Stimulated activated CD8-positive, alpha-beta memory T cell treated with anti-CD3 and anti-CD28 coated beads, Interleukin-4, amount 100 ng/mL, for 48 hours (primary cell): ENCODE measurements around the gene KRTAP5-9.
"Not testable (repeated sequence)": the region's sequence is repeated elsewhere in the genome, so short reads cannot be mapped to it uniquely, and the experiment has no call there.

ENCODE experiments used
- DNase-seq: peaks from one replicate; pipeline ENCODE4 v3.0.0-alpha.2; 2020

Gene KRTAP5-9

GRCh38 chr11:71563406-71563805 is 15.2 kb downstream of the KRTAP5-9 start:
- DNase-seq, result peak; percentile 45

GRCh38 chr11:71564430-71564829 is 16.2 kb downstream of the KRTAP5-9 start:
- no peak for DNase-seq

- no peak for DNase-seq
Observed at GRCh38 chr11:71565263-71565662, 17.0 kb downstream of the KRTAP5-9 start, which contains the start of gene KRTAP5-10. KRTAP5-10 (plus strand) TSS chr11:71565563; CDS start chr11:71565588, 25 bp downstream.

- no peak for DNase-seq
Observed at GRCh38 chr11:71566081-71566620, 17.9 kb downstream of the KRTAP5-9 start.

- not testable (repeated sequence) for DNase-seq
Observed at GRCh38 chr11:71566626-71567599, 18.7 kb downstream of the KRTAP5-9 start.

GRCh38 chr11:71567633-71568032 is 19.4 kb downstream of the KRTAP5-9 start:
- not testable (repeated sequence) for DNase-seq

GRCh38 chr11:71568704-71569349 is 20.6 kb downstream of the KRTAP5-9 start:
- DNase-seq, result no peak

- not testable (repeated sequence) for DNase-seq
Observed at GRCh38 chr11:71571101-71571850, 23.1 kb downstream of the KRTAP5-9 start.

- DNase-seq, result no peak
Observed at GRCh38 chr11:71572811-71573210, 24.6 kb downstream of the KRTAP5-9 start.

- no peak for DNase-seq
Observed at GRCh38 chr11:71574418-71574817, 26.2 kb downstream of the KRTAP5-9 start.

- DNase-seq, result no peak
Observed at GRCh38 chr11:71575723-71576424, 27.7 kb downstream of the KRTAP5-9 start.

GRCh38 chr11:71576688-71577465 is 28.7 kb downstream of the KRTAP5-9 start:
- DNase-seq, result not testable (repeated sequence)

- no peak for DNase-seq
Observed at GRCh38 chr11:71577469-71578004, 29.3 kb downstream of the KRTAP5-9 start.

GRCh38 chr11:71579513-71579912 is 31.3 kb downstream of the KRTAP5-9 start:
- DNase-seq, result not testable (repeated sequence)

- peak; percentile 43 for DNase-seq
Observed at GRCh38 chr11:71580057-71581003, 32.1 kb downstream of the KRTAP5-9 start.

- DNase-seq, result no peak
Observed at GRCh38 chr11:71581826-71582225, 33.6 kb downstream of the KRTAP5-9 start.

GRCh38 chr11:71582309-71582895 is 34.2 kb downstream of the KRTAP5-9 start, which contains the start of gene KRTAP5-11:
KRTAP5-11 (minus strand) TSS chr11:71582875; CDS start chr11:71582837, 38 bp downstream.
- DNase-seq, result no peak

GRCh38 chr11:71582969-71583368 is 34.7 kb downstream of the KRTAP5-9 start:
- DNase-seq, result not testable (repeated sequence)

- DNase-seq, result not testable (repeated sequence)
Observed at GRCh38 chr11:71585673-71586072, 37.5 kb downstream of the KRTAP5-9 start.
